ENCODE data around the gene ZCCHC24. TPM values are rescaled to one million over a fixed set of nuclear protein-coding genes. Genes with fewer than 3 reads are reported as not detected.

ZCCHC24 gene
- total RNA-seq, 3 donors from 2014 or later: 5.6 to 125 (median 22.8) TPM

DNA sequence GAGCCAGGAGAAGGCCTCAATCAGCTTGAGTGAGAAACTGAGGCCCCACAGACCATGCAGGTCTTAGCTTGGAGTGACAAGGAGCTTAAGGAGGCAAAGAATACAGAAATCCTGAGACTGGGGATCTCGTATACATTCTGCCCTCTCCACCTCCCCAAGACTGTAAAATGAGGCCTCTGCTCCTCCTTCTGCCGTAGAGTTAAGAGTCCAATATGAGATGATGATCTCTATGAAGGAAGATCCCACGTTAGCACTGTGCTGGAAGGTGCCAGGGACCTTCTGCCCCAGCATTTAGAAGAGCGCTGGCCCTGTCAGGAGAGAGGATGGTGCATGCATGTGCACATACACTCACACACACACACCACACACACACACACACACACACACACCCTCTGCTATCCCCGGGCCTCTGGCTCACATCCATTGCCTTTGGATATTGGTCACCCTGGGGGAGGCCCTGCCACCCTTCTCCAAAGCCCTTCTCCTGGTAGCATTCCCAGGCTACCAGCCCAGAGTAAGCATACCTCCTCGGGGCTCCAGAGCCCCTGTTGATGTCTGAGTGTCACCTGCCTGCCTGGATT, 15.0 kb downstream of the ZCCHC24 start:
- no peaks in the 10 kb centered on the region for H3K36me3 ChIP-seq (ENCODE audit: low read depth)
- intact Hi-C loops (cut with DNase I, micrococcal nuclease): no loop called here
- no peak for ATAC-seq
- no peaks in the 10 kb centered on the region for H3K9me3 ChIP-seq
- H3K4me1 ChIP-seq (ENCODE audit: low read depth): no peaks in the 10 kb centered on the region
- no peak for DNase-seq
- no peak overlapping the region for H3K4me3 ChIP-seq
- TF ChIP-seq, protein P1, sequence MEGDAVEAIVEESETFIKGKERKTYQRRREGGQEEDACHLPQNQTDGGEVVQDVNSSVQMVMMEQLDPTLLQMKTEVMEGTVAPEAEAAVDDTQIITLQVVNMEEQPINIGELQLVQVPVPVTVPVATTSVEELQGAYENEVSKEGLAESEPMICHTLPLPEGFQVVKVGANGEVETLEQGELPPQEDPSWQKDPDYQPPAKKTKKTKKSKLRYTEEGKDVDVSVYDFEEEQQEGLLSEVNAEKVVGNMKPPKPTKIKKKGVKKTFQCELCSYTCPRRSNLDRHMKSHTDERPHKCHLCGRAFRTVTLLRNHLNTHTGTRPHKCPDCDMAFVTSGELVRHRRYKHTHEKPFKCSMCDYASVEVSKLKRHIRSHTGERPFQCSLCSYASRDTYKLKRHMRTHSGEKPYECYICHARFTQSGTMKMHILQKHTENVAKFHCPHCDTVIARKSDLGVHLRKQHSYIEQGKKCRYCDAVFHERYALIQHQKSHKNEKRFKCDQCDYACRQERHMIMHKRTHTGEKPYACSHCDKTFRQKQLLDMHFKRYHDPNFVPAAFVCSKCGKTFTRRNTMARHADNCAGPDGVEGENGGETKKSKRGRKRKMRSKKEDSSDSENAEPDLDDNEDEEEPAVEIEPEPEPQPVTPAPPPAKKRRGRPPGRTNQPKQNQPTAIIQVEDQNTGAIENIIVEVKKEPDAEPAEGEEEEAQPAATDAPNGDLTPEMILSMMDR (IDR thresholded peaks at IDR 0.05): no peak

DNA sequence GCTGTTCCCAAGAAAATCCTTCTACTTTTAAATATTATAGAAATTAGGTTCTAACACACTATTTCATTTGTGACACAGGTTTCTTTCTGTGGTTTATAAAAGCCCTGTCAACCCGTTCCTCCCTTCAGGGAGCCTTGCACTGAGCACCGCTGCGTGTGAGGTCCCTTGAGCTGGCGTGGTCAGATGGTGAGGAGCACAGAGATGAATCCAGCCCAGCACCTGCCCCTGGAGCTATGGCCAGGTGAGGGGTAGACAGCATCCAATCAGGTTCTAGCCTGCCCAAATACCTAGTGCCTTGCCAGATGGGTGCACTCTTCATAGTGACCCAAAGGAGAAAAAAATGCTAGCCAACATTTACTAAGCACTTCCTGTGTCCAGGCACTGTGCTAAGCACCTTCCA, 15.7 kb downstream of the ZCCHC24 start:
- Histone ChIP-seq H3K9me3 (no peaks in the 10 kb centered on the region), H3K4me3 (no peak overlapping the region), H3K36me3 (ENCODE audit: low read depth) (no peaks in the 10 kb centered on the region), H3K4me1 (ENCODE audit: low read depth) (no peaks in the 10 kb centered on the region)
- DNase-seq: no peak
- intact Hi-C loops (cut with DNase I, micrococcal nuclease): no loop called here
- TF ChIP-seq, protein P1 (IDR thresholded peaks at IDR 0.05): no peak
- ATAC-seq: no peak

DNA sequence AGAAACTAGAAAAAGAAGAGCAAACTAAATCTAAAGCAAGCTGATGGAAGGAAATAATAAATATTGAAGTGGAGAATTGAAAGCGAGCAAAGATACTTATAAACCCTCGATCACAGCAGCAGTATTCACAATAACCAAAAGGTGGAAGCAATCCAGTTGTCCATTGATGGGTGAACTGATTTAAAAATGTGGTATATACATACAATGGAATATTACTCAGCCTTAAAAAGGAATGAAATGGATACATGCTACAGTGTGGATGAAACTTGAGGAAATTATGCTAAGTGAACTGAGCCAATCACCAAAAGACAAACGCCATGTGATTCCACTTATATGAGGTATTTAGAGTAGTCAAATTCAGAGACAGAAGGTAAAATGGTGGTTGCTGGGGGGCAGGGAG, 17.5 kb downstream of the ZCCHC24 start:
- Histone ChIP-seq H3K9me3 (no peaks in the 10 kb centered on the region), H3K4me3 (no peak overlapping the region), H3K4me1 (ENCODE audit: low read depth) (peaks cover 4% of the 10 kb centered on the region), H3K36me3 (ENCODE audit: low read depth) (no peaks in the 10 kb centered on the region)
- ATAC-seq (no peak), DNase-seq (no peak)
- intact Hi-C loops (cut with DNase I, micrococcal nuclease): no loop called here
- TF ChIP-seq, protein P1 (IDR thresholded peaks at IDR 0.05): no peak

DNA sequence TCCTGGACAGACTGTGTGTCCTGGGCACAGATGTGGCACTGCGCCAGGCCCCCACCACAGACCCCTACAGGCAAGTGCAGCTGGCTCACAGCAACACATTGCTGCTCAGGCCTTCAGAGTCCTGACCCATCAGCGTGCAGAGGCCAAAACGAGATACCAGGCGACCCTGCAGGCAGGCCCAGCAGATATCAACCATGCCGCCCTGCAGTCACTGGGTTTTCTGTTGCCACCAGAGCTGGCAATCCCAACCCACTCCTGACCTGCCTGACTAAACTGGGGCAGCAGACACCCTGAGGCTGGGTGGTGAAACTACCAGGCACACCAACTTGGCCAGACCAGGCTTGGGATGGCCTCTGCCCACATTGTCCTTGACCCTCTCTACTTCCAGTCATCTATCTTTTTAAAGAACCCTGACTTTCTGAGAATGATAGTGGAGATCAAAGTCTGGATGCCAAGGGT, 20.3 kb downstream of the ZCCHC24 start:
- intact Hi-C loops (cut with DNase I, micrococcal nuclease): no loop called here
- Histone ChIP-seq H3K4me1 (ENCODE audit: low read depth) (peaks cover 7% of the 10 kb centered on the region), H3K9me3 (no peaks in the 10 kb centered on the region), H3K4me3 (no peak overlapping the region), H3K36me3 (ENCODE audit: low read depth) (no peaks in the 10 kb centered on the region)
- DNase-seq (peak in 1 of 3 donors; percentile 24), ATAC-seq (no peak)
- TF ChIP-seq, protein P1 (IDR thresholded peaks at IDR 0.05): no peak

DNA sequence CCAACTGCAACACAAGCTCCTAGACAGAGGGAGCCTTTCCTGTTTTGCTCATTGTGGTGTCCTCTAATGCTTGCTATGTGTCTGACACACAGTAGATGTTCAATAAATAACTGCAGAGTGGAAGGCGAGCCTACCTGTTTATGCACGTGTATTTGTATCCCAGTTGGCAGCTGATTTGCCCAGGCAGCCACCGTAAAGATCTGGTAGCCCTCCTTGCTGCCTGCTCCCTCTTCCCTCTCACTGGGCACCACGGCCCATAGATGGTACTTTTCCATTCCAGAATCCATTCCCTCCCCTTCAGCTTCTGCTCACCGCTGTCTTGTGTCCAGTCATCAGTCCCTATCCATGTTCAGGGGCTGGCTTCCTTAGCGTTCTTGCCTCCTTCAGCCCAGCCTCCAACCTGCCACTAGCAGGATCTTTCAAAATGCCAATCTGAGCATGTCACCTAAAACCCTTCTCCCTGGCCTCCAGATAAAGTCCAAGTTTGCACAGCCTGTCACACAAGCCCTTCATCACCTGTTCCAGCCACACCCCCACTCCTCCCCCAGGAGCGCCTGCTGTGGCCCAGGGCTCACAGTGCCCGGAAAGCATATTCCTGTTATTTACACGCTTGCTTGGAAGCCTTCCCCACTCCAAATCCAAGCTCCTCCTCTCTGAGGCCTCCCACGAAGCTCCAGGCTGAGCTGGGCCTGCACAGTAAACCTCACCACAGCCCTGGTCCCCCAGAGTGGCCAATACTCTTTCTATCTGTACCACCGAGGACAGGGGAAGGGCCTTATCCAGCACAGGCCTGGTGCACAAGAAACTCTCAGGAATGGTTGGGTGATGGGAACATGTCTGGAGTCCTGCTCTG, 21.0 kb downstream of the ZCCHC24 start:
- TF ChIP-seq, protein P1 (IDR thresholded peaks at IDR 0.05): no peak
- peaks cover 7% of the 10 kb centered on the region for H3K4me1 ChIP-seq (ENCODE audit: low read depth)
- no peak overlapping the region for H3K4me3 ChIP-seq
- peak; percentile 82 for ATAC-seq
- DNase-seq: peak; percentile 45 to 54 (median 52)
- no peaks in the 10 kb centered on the region for H3K36me3 ChIP-seq (ENCODE audit: low read depth)
- intact Hi-C loops (cut with DNase I, micrococcal nuclease): no loop called here
- H3K9me3 ChIP-seq: no peaks in the 10 kb centered on the region
